HEK293T (cell line): Measurements from ENCODE around the gene SMARCD2.

Source experiments
- ARNT ChIP-seq: fragments of 450-650 bp; IDR thresholded peaks from 2 replicates; pipeline ENCODE4 v1.6.1; 2017; ENCODE audit warnings: mild to moderate bottlenecking
- BHLHE40 ChIP-seq: fragments of 450-650 bp; IDR thresholded peaks from 2 replicates; pipeline ENCODE4 v1.6.1; 2016; ENCODE audit warnings: mild to moderate bottlenecking, moderate library complexity, borderline replicate concordance
- FOXA1 ChIP-seq: fragments of 450-650 bp; IDR thresholded peaks from 2 replicates; pipeline ENCODE4 v1.6.1; 2016; ENCODE audit warnings: mild to moderate bottlenecking
- FOXK2 ChIP-seq: fragments of 450-650 bp; IDR thresholded peaks from 2 replicates; pipeline ENCODE4 v1.6.1; 2016; ENCODE audit warnings: mild to moderate bottlenecking
- FOXM1 ChIP-seq: fragments of 450-650 bp; IDR thresholded peaks from 2 replicates; pipeline ENCODE4 v1.6.1; 2017; ENCODE audit warnings: mild to moderate bottlenecking, borderline replicate concordance
- L3MBTL2 ChIP-seq: fragments of 450-650 bp; conservative IDR thresholded peaks from 2 replicates; pipeline ENCODE4 v1.6.1; 2016; ENCODE audit warnings: mild to moderate bottlenecking
- LEF1 ChIP-seq: fragments of 450-650 bp; IDR thresholded peaks from 2 replicates; pipeline ENCODE4 v1.6.1; 2017; ENCODE audit warnings: mild to moderate bottlenecking, borderline replicate concordance
- PKNOX1 ChIP-seq: fragments of 450-650 bp; IDR thresholded peaks from 2 replicates; pipeline ENCODE4 v1.6.1; 2016
- SP1 ChIP-seq: fragments of 450-650 bp; IDR thresholded peaks from 2 replicates; pipeline ENCODE4 v1.6.1; 2017
- SUZ12 ChIP-seq: fragments of 450-650 bp; IDR thresholded peaks from 2 replicates; pipeline ENCODE4 v1.6.1; 2016; ENCODE audit warnings: mild to moderate bottlenecking
- TARDBP ChIP-seq: fragments of 450-650 bp; IDR thresholded peaks from 2 replicates; pipeline ENCODE4 v1.6.1; 2016
- ZNF384 ChIP-seq: fragments of 450-650 bp; IDR thresholded peaks from 2 replicates; pipeline ENCODE4 v1.6.1; 2016

- TF ChIP-seq ARNT (no peak), LEF1 (no peak), ZNF384 (no peak), SUZ12 (no peak), L3MBTL2 (no peak), BHLHE40 (no peak), TARDBP (no peak), PKNOX1 (no peak), FOXK2 (no peak), FOXM1 (no peak), SP1 (no peak), FOXA1 (no peak)
These were observed 41.7 kb downstream of the SMARCD2 start for GRCh38 chr17:63800783-63801182.
